ENCODE results near the gene ATOH1. TPM values are rescaled to one million over a fixed set of nuclear protein-coding genes. Genes with fewer than 3 reads are reported as not detected.

Gene ATOH1
- polyA plus RNA-seq, 2 of the 4 experiments (the other 2 are of a cell fraction) = not detected

GRCh38 chr4:93867416-93868001 is 39.0 kb downstream of the ATOH1 start (continued):
- TF ChIP-seq PBX3 (IDR thresholded peaks at IDR 0.05) (no peak), JUN (IDR thresholded peaks at IDR 0.05) (no peak)

GRCh38 chr4:93870876-93871458 is 42.4 kb downstream of the ATOH1 start:
- 62% methylated on average over 6 of the region's 6 CpGs for WGBS (ENCODE audit: missing lambda C conversion rate)
- TF ChIP-seq KDM1A (IDR thresholded peaks at IDR 0.05; ENCODE audit: low read depth) (no peak), MAFK (IDR thresholded peaks at IDR 0.05; ENCODE audit: partially characterized antibody) (no peak)
- no peak overlapping the region for H3K4me2 ChIP-seq
- no peak overlapping the region for H3K27ac ChIP-seq
- no peak for FAIRE-seq
- CTCF ChIA-PET = no interaction called here
- POLR2A ChIA-PET = no interaction called here
- ATAC-seq = no peak
- DNase-seq (ENCODE audit: low read depth in 1 of 2, low spot score in 1 of 2) = no peak
- H3K9me3 ChIP-seq = no peaks in the 10 kb centered on the region
- no peak overlapping the region for H3K4me3 ChIP-seq
- no peaks in the 10 kb centered on the region for H3K4me1 ChIP-seq

GRCh38 chr4:93876754-93877153 is 48.2 kb downstream of the ATOH1 start:
- TF ChIP-seq RCOR1 (IDR thresholded peaks at IDR 0.05; ENCODE audit: low read depth, low read length) (no peak), NPAS2 (CRISPR knock-in tag; IDR thresholded peaks at IDR 0.05; ENCODE audit: borderline replicate concordance) (no peak), HES2 (IDR thresholded peaks at IDR 0.05) (no peak), MYC (IDR thresholded peaks at IDR 0.05; ENCODE audit: borderline replicate concordance, low read length) (no peak), CEBPB (IDR thresholded peaks at IDR 0.05) (no peak), HOXB5 (CRISPR knock-in tag; IDR thresholded peaks at IDR 0.05) (no peak), BCL3 (IDR thresholded peaks at IDR 0.05) (no peak), ZFP36 (IDR thresholded peaks at IDR 0.05; ENCODE audit: borderline replicate concordance, partially characterized antibody) (no peak), RFX5 (IDR thresholded peaks at IDR 0.05) (no peak)
- Histone ChIP-seq H3K27ac (no peak overlapping the region), H3K4me3 (no peak overlapping the region), H3K4me2 (no peak overlapping the region), H3K9me3 (no peaks in the 10 kb centered on the region), H3K4me1 (no peaks in the 10 kb centered on the region)
- ATAC-seq (no peak), DNase-seq (ENCODE audit: low read depth in 1 of 2, low spot score in 1 of 2) (no peak), FAIRE-seq (no peak)
- ChIA-PET POLR2A (no interaction called here), CTCF (no interaction called here)
- WGBS (ENCODE audit: missing lambda C conversion rate) = 11% methylated on average over 1 of the region's 1 CpG

GRCh38 chr4:93878566-93878965 is 50.0 kb downstream of the ATOH1 start:
- WGBS (ENCODE audit: missing lambda C conversion rate) = 4% methylated on average over 1 of the region's 1 CpG
- no peak overlapping the region for H3K4me2 ChIP-seq
- H3K4me3 ChIP-seq = no peak overlapping the region
- TF ChIP-seq SMC3 (IDR thresholded peaks at IDR 0.05) = no peak
- no peak for TF ChIP-seq FOSB (CRISPR knock-in tag; IDR thresholded peaks at IDR 0.05)
- no peak for TF ChIP-seq RARB (CRISPR knock-in tag; IDR thresholded peaks at IDR 0.05)
- no peak for TF ChIP-seq POLR2A (IDR thresholded peaks at IDR 0.05; ENCODE audit: low read length)
- TF ChIP-seq ZFP36 (IDR thresholded peaks at IDR 0.05; ENCODE audit: borderline replicate concordance, partially characterized antibody) = no peak
- no peak for TF ChIP-seq HDAC2 (IDR thresholded peaks at IDR 0.05)
- no peak for TF ChIP-seq FOXS1 (CRISPR knock-in tag; IDR thresholded peaks at IDR 0.05)
- TF ChIP-seq CBX8 (IDR thresholded peaks at IDR 0.05) = no peak
- no peak for TF ChIP-seq PHF8 (IDR thresholded peaks at IDR 0.05; ENCODE audit: borderline replicate concordance, low read depth)
- no peak for TF ChIP-seq CHD2 (IDR thresholded peaks at IDR 0.05; ENCODE audit: low read length, partially characterized antibody)
- no peak for TF ChIP-seq HOXA7 (CRISPR knock-in tag; IDR thresholded peaks at IDR 0.05)
- TF ChIP-seq MAZ (IDR thresholded peaks at IDR 0.05; ENCODE audit: borderline replicate concordance, low read depth, low read length) = no peak
- no peaks in the 10 kb centered on the region for H3K4me1 ChIP-seq
- no peaks in the 10 kb centered on the region for H3K9me3 ChIP-seq
- ChIA-PET CTCF (no interaction called here), POLR2A (no interaction called here)
- DNase-seq (ENCODE audit: low read depth in 1 of 2, low spot score in 1 of 2) = no peak
- H3K27ac ChIP-seq = no peak overlapping the region
- no peak for FAIRE-seq
- ATAC-seq = no peak
